Measurements from ENCODE around the gene EIF3CL.
"Not testable (repeated sequence)": the region's sequence is repeated elsewhere in the genome, so short reads cannot be mapped to it uniquely, and the experiment has no call there.

EIF3CL gene

DNA sequence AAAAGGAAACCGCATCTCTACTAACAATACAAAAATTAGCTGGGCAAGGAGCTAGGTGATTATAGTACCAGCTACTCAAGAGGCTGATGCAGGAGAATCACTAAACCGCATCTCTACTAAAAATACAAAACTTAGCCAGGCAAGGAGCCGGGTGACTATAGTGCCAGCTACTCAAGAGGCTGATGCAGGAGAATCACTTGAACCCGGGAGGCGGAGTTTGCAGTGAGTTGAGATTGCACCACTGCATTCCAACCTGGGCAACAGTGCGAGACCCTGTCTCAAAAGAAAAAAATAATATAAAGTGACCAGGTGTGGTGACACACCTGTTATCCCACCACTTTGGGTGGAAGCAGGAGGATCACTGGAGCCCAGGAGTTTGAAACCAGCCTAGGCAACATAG lies 65.4 kb downstream of the EIF3CL start:
- DNase-seq, result not testable (repeated sequence)

DNA sequence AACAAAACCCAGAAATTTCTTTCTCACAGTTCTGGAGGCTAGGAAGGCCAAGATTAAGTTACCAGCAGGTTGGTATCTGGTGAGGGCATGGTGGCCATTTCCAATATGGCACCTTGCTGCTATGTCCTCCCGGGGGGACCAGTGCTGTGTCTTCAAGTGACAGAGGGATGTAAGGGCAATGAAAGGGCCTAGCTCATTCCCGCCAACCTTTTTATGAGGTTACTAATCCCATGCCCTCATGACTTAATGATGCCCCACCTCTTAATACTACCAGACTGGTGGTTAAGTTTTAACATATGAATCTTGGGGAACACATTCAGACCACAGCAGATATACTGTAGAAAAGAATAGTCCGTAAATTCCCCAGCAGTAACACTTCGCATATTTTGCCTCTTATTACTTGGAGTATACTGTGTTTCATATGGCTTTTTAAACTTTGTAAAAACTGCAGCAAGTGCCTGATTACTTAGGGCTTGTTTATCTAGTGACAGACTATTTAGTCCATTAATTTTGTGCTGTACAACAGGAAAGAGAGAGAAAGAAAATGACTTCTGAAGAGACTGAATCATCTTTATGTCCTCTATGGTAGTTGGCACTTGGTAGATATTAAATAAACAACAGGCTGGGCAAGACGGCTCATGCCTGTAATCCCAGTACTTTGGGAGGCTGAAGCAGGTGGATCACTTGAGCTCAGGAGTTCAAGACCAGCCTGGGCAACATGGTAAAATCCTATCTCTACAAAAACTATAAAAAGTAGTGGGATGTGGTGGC lies 66.5 kb downstream of the EIF3CL start:
- not testable (repeated sequence) for DNase-seq

DNA sequence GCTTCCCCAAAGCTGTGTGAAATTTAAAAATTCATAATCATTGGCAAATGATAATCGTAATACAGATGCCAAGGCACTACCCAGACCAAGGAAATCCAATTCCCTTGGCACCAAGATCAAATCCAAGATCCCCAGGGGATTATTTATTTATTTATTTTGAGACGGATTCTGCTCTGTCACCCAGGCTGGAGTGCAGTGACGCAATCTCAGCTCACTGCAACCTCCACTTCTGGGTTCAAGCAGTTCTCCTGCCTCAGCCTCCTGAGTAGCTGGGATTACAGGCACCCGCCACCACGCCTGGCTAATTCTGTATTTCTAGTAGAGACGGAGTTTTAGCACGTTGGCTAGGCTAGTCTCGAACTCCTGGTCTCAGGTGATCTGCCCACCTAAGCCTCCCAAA lies 68.0 kb downstream of the EIF3CL start:
- not testable (repeated sequence) for DNase-seq

DNA sequence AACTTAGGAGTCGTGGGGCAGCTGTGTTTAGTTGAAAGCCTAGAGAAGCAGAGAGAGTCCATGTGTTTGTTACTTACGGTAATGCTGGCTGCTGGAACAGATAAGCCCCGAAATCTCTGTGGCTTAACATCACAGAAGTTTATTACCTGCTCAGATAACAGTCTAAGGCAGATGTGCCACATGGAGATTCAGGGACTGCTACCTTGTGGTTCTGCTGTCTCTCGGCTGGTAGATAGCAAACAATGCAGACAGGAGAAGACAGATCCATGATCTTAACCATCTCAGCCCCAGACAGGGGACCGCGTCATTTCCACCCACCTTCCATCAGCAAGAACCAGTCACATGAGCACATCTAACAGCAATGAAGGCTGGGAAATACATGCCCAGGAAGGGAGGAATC lies 71.0 kb downstream of the EIF3CL start:
- not testable (repeated sequence) for DNase-seq

DNA sequence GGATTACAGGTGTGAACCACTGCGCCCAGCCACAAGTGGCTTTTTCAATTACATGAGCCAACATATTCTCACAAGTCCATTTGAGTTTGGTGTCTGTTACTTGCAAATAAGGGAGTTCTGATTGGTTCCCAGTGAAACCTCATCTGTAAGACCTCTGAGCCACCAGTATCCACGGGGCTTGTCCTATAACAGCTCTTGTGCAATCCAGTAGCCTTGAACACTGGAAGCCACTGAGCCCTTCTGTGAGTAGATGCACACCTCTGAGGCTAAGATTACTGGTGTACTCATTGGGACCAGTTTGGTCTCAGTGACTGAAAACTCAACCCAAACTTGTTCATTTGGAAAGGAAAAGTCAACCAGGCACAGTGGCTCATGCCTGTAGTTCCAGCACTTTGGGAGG lies 72.7 kb downstream of the EIF3CL start:
- DNase-seq, result not testable (repeated sequence)

DNA sequence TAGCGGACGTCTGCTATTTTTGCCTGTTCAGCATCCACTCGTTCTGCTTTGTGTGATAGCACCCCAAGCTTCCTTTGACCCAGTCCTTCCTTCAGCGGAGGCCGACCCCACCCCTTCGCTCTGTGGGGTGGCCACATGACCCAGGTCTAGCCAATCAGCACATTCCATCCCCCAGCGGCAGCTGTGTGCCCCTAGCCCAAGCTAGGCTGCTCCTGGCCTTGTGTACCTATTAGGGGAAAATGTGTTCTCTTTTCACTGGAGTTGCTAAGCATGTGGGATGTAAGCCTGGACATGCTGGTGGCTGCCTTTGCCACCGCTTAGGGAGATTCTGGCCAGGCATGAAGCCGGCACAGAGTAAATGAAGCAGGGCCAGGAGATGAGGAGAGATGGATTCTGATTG lies 73.4 kb downstream of the EIF3CL start:
- not testable (repeated sequence) for DNase-seq
